G401.6 (cell line): ENCODE data around the gene POU6F2.

Experiments used
- FAIRE-seq: peaks from 2 replicates; lab custom pipeline; 2012; peaks lifted over from hg19 to GRCh38; lab: Jason Lieb, UNC

The POU6F2 gene

GRCh38 chr7:39128287-39128843, 150.7 kb downstream of the POU6F2 start:
- FAIRE-seq = no peak

- FAIRE-seq = no peak
These were observed 152.6 kb downstream of the POU6F2 start for GRCh38 chr7:39130274-39130673.

GRCh38 chr7:39130857-39131526, 153.3 kb downstream of the POU6F2 start:
- no peak for FAIRE-seq

- FAIRE-seq = no peak
These were observed 154.6 kb downstream of the POU6F2 start for GRCh38 chr7:39132306-39132705.

- FAIRE-seq = no peak
These were observed 155.4 kb downstream of the POU6F2 start for GRCh38 chr7:39133088-39133487.

GRCh38 chr7:39137480-39137879, 159.8 kb downstream of the POU6F2 start:
- FAIRE-seq = no peak

GRCh38 chr7:39142750-39143149, 165.0 kb downstream of the POU6F2 start:
- no peak for FAIRE-seq

- FAIRE-seq = no peak
These were observed 166.7 kb downstream of the POU6F2 start for GRCh38 chr7:39144420-39144819.

GRCh38 chr7:39145283-39145682, 167.6 kb downstream of the POU6F2 start:
- FAIRE-seq = no peak

- FAIRE-seq = no peak
These were observed 168.2 kb downstream of the POU6F2 start for GRCh38 chr7:39145935-39146334.

- no peak for FAIRE-seq
These were observed 175.0 kb downstream of the POU6F2 start for GRCh38 chr7:39152701-39153100.

GRCh38 chr7:39153113-39153512, 175.4 kb downstream of the POU6F2 start:
- no peak for FAIRE-seq

- no peak for FAIRE-seq
These were observed 175.9 kb downstream of the POU6F2 start for GRCh38 chr7:39153647-39154046.

GRCh38 chr7:39154815-39155214, 177.1 kb downstream of the POU6F2 start:
- no peak for FAIRE-seq

GRCh38 chr7:39158367-39158766, 180.7 kb downstream of the POU6F2 start:
- FAIRE-seq = no peak

- no peak for FAIRE-seq
These were observed 184.2 kb downstream of the POU6F2 start for GRCh38 chr7:39161903-39162302.

GRCh38 chr7:39164887-39165286, 187.2 kb downstream of the POU6F2 start:
- no peak for FAIRE-seq

- no peak for FAIRE-seq
These were observed 190.8 kb downstream of the POU6F2 start for GRCh38 chr7:39168403-39169098.

- FAIRE-seq = no peak
These were observed 194.4 kb downstream of the POU6F2 start for GRCh38 chr7:39172137-39172536.

- no peak for FAIRE-seq
These were observed 203.7 kb downstream of the POU6F2 start for GRCh38 chr7:39181398-39181797.

GRCh38 chr7:39183796-39184195, 206.1 kb downstream of the POU6F2 start:
- FAIRE-seq = no peak

GRCh38 chr7:39184391-39184790, 206.7 kb downstream of the POU6F2 start:
- no peak for FAIRE-seq

- FAIRE-seq = no peak
These were observed 208.4 kb downstream of the POU6F2 start for GRCh38 chr7:39186131-39186530.

- FAIRE-seq = no peak
These were observed 209.0 kb downstream of the POU6F2 start for GRCh38 chr7:39186671-39187070.
